Mucosa of rectum (tissue), 2 donors: ENCODE data around the gene CUBN.

Source experiments
- H3K27ac ChIP-seq, 2 donors: one replicate each; pipeline ENCODE4 v1.7.0; 2013; ENCODE audit warnings: inconsistent platforms in 2 of 2, low read depth in 2 of 2, low read length in 2 of 2
- H3K27me3 ChIP-seq, 2 donors: one replicate each; pipeline ENCODE4 v1.7.0; 2013; ENCODE audit warnings: low read length in 2 of 2; ENCODE audit not compliant: control insufficient read depth in 2 of 2, insufficient read depth in 2 of 2
- H3K36me3 ChIP-seq, 2 donors: one replicate each; pipeline ENCODE4 v1.7.0; 2013; ENCODE audit warnings: low read length in 2 of 2; ENCODE audit not compliant: control insufficient read depth in 2 of 2, insufficient read depth in 2 of 2
- H3K4me1 ChIP-seq, 2 donors: one replicate each; pipeline ENCODE4 v1.7.0; 2013; ENCODE audit warnings: low read length in 2 of 2, mild to moderate bottlenecking in 1 of 2; ENCODE audit not compliant: control insufficient read depth in 2 of 2, insufficient read depth in 2 of 2
- H3K4me3 ChIP-seq, 2 donors: one replicate each; pipeline ENCODE4 v1.7.0; 2013; ENCODE audit warnings: low read length in 2 of 2
- H3K9ac ChIP-seq, 2 donors: one replicate each; pipeline ENCODE4 v1.7.0; 2013; ENCODE audit warnings: low read length in 2 of 2, low read depth in 1 of 2, mild to moderate bottlenecking in 1 of 2
- H3K9me3 ChIP-seq, 2 donors: one replicate each; pipeline ENCODE4 v1.7.0; 2013; ENCODE audit warnings: low read length in 2 of 2; ENCODE audit not compliant: control insufficient read depth in 2 of 2
- donor health status: healthy.
- donor health status: Normal muscosa, but diverticular disease.

Gene CUBN

GRCh38 chr10:16933783-16934182, 195.8 kb downstream of the CUBN start:
- Histone ChIP-seq H3K36me3 (no peaks in the 10 kb centered on the region), H3K9me3 (no peaks in the 10 kb centered on the region), H3K4me3 (no peak overlapping the region), H3K9ac (no peak overlapping the region), H3K27me3 (no peaks in the 10 kb centered on the region), H3K4me1 (no peaks in the 10 kb centered on the region), H3K27ac (no peak overlapping the region)

- Histone ChIP-seq H3K9ac (no peak overlapping the region), H3K4me3 (no peak overlapping the region)
Observed at GRCh38 chr10:16931930-16932329, 197.7 kb downstream of the CUBN start.

DNA sequence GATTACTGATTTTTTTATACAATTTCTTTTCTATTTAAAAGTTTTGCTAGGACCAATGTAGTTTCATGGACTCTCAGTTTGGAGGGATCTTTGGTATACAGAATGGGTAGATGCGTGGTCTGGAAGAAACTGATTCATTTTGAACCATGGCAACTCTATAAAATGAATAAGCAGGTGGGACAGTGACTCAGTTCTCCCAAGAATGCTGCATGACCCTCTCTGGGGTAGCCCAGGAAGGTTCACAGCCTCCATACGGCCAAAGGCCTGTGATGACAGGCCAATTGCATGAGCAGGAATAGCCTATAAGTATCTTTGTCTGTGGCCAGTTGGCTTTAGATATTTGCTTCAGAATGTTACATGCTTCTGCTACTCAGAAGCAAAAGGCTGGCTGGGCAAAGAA, 199.1 kb downstream of the CUBN start:
- H3K27me3 ChIP-seq, result no peaks in the 10 kb centered on the region
- H3K36me3 ChIP-seq, result no peaks in the 10 kb centered on the region
- H3K9ac ChIP-seq, result no peak overlapping the region
- H3K27ac ChIP-seq, result no peak overlapping the region
- H3K9me3 ChIP-seq, result no peaks in the 10 kb centered on the region
- no peak overlapping the region for H3K4me3 ChIP-seq
- H3K4me1 ChIP-seq, result no peaks in the 10 kb centered on the region

More at GRCh38 chr10:16931930-16932329, 197.7 kb downstream of the CUBN start:
- Histone ChIP-seq H3K27ac (no peak overlapping the region), H3K36me3 (no peaks in the 10 kb centered on the region), H3K4me1 (no peaks in the 10 kb centered on the region), H3K9me3 (no peaks in the 10 kb centered on the region), H3K27me3 (no peaks in the 10 kb centered on the region)

GRCh38 chr10:16929069-16929468, 200.5 kb downstream of the CUBN start:
- no peak overlapping the region for H3K4me3 ChIP-seq
- H3K27ac ChIP-seq, result no peak overlapping the region
- no peak overlapping the region for H3K9ac ChIP-seq
- H3K36me3 ChIP-seq, result no peaks in the 10 kb centered on the region
- no peaks in the 10 kb centered on the region for H3K9me3 ChIP-seq
- H3K4me1 ChIP-seq, result no peaks in the 10 kb centered on the region
- no peaks in the 10 kb centered on the region for H3K27me3 ChIP-seq

DNA sequence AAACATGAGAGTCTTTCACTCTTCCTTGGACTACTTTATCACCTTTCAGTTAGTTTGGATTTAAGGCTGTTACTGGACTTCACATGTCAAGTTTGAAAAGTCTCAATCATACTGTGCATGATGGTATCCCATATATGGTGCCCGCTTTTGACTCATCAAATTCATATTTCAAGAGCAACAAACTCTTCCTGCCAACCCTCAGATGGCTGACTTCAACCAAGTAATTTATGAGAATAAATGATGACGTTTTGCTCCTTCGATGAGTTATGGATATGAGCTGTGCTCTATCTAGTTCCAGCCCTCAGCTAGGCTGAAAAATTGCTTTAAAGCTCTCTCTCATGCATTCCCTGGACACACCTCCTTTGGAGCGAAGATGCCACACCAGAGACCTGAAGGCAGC, 202.1 kb downstream of the CUBN start:
- Histone ChIP-seq H3K27ac (no peak overlapping the region), H3K9ac (no peak overlapping the region), H3K9me3 (no peaks in the 10 kb centered on the region), H3K4me3 (no peak overlapping the region), H3K27me3 (no peaks in the 10 kb centered on the region), H3K4me1 (no peaks in the 10 kb centered on the region), H3K36me3 (no peaks in the 10 kb centered on the region)

DNA sequence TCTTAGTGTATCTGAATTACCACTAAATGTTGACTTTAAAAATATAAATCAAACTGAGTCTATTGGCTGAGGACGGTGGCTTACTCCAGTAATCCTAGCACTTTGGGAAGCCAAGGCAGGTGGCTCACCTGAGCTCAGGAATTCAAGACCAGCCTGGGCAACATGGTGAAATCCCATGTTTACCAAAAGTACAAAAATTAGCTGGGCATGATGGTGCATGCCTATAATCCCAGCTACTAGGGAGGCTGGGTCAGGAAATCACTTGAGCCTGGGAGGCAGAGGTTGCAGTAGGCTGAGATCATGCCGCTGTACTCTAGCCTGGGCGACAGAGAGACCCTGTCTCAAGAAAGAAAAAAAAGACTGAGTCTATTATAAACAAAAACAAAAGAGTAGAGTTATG, 205.9 kb downstream of the CUBN start:
- Histone ChIP-seq H3K27ac (no peak overlapping the region), H3K9ac (no peak overlapping the region), H3K4me1 (no peaks in the 10 kb centered on the region), H3K9me3 (no peaks in the 10 kb centered on the region), H3K36me3 (no peaks in the 10 kb centered on the region), H3K4me3 (no peak overlapping the region), H3K27me3 (no peaks in the 10 kb centered on the region)

GRCh38 chr10:16923309-16923708, 206.3 kb downstream of the CUBN start:
- Histone ChIP-seq H3K9me3 (no peaks in the 10 kb centered on the region), H3K36me3 (no peaks in the 10 kb centered on the region), H3K27me3 (no peaks in the 10 kb centered on the region), H3K9ac (no peak overlapping the region), H3K4me3 (no peak overlapping the region), H3K4me1 (no peaks in the 10 kb centered on the region), H3K27ac (no peak overlapping the region)

DNA sequence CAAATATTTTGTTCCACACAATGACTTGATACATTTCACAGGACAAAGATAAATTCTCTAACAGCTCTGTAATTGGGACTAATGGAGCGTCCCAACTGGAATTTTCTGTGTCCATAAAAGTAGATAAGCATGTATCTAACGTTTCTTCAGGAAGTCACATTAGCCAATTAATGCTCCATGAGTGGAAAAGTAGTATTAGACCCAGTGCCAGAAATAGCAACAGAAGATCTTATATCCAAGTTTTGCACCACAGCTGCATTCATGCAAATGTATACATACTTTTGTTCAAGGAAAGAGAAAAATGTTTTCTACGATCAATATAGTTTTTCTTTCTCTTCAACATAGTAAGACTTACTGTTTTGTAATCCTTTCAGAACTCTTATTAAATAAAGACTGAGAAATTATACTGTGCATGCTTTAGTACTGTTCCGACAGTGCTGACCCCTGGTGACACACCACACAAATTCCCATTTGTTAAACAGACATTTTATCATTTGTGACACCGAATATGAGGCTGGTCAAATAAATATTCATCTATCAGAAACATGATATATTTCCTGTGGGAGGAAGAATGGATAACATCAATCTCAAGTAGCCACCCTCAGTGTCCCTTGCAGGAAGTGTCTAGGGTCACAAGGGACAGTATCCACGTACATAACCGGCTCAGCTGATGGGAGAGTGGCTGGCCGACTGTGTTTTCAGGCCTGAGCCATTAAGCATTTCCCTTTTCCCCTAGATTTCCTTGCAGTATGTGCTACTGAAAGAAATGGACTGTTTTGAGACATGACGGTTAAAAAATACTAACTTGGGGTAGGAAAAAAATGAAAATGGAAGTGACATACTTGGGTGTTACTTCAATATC, 210.3 kb downstream of the CUBN start:
- Histone ChIP-seq H3K4me3 (no peak overlapping the region), H3K9ac (no peak overlapping the region), H3K4me1 (no peaks in the 10 kb centered on the region), H3K9me3 (no peaks in the 10 kb centered on the region), H3K27ac (no peak overlapping the region), H3K36me3 (no peaks in the 10 kb centered on the region), H3K27me3 (no peaks in the 10 kb centered on the region)

- Histone ChIP-seq H3K9ac (no peak overlapping the region), H3K36me3 (no peaks in the 10 kb centered on the region), H3K27ac (no peak overlapping the region), H3K27me3 (no peaks in the 10 kb centered on the region), H3K4me3 (no peak overlapping the region), H3K9me3 (no peaks in the 10 kb centered on the region), H3K4me1 (no peaks in the 10 kb centered on the region)
Observed at GRCh38 chr10:16916496-16916895, 213.1 kb downstream of the CUBN start.

- Histone ChIP-seq H3K27ac (no peak overlapping the region), H3K9ac (no peak overlapping the region)
Observed at GRCh38 chr10:16915300-16915699, 214.3 kb downstream of the CUBN start.

More at GRCh38 chr10:16915300-16915699, 214.3 kb downstream of the CUBN start:
- Histone ChIP-seq H3K4me3 (no peak overlapping the region), H3K4me1 (no peaks in the 10 kb centered on the region), H3K36me3 (no peaks in the 10 kb centered on the region), H3K9me3 (no peaks in the 10 kb centered on the region), H3K27me3 (no peaks in the 10 kb centered on the region)
